ENCODE data around the gene MS4A15.

The MS4A15 gene

GRCh38 chr11:60780774-60781173 is 24.1 kb downstream of the MS4A15 start:
- DNase-seq, result no peak

GRCh38 chr11:60781286-60781980 is 24.8 kb downstream of the MS4A15 start:
- DNase-seq, result no peak

DNA sequence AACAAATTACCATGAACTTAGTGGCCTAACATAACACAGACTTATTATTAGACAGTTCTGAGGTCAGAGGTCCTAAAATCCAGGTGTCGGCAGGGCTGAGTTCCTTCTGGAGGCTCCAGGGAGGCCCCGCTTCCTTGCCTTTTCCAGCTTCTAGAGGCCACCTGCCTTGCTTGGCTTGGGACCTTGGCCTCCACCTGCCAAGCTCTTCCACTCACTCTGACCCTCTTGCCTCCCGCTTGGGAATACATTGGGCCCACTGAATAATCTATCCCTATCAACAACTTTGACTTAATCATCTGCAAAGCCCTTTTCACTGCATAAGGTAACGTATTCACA is 25.3 kb downstream of the MS4A15 start:
- no peak for DNase-seq

- no peak for DNase-seq
Measured at GRCh38 chr11:60782393-60783140, 25.9 kb downstream of the MS4A15 start.

GRCh38 chr11:60783141-60783484 is 26.4 kb downstream of the MS4A15 start:
- DNase-seq, result no peak

GRCh38 chr11:60783911-60784310 is 27.2 kb downstream of the MS4A15 start:
- DNase-seq, result no peak

DNA sequence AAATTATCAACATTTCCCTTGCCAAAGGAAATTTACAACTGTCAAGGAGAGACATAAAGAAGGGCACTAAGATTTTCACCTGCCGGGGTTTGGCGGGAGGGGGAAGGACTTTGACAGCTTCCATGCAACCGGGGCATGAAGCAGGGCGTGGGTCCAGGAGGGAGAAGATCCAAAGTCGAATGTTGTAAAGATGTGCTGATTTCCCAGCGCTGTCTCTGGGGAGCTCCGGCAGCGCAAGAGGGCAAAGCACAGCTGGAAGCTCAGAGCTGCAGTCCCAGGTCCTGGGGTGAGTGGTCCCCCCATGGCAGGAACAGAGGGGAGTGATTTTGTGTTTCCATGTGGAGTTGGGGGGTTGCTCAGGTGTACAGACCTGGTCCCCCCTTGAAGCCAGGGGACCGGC is 28.5 kb downstream of the MS4A15 start, which contains the start of gene MS4A10:
Gene MS4A10 (plus strand): TSS at position 198 of the 400 bp plus-strand sequence. CDS start 5,003 bp downstream, outside the sequence.
- DNase-seq, result no peak

GRCh38 chr11:60785806-60786361 is 29.2 kb downstream of the MS4A15 start:
- no peak for DNase-seq

DNA sequence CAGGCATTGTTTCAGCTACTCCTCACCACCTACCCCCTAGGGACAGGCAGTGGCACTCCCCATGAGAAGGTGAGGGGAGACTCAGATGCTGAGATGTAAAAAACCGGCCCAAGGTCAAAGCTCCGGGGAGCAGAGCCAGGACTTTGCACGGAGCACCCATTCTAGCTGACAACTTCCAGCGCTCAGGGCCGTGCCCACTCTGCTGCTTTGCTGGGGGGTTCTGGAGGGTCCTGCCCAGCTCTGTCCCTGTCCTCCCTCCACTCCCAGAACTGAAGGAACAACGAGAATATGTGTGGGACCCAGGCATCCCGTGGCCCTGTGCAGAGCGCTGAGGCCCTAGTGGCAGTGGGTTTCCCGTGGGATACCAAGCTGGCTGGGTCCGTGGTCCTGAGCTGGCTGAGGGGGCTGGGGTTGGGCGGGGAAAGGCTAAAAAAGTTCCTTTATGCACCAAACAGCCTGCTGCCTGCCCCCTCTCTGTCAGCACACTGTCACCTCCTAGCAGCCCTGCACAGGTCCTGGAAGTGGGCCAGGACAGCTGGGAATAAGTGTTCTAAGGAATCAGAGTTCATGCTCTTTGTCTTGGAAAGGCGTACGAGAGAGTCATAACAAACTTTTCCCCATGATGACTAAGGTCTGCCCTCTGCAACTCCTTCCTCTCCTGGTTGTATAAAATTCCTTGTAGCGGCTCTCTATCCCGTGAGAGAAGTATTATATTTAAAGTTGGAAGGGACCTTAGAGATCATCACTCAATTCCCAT is 30.3 kb downstream of the MS4A15 start:
- no peak for DNase-seq

GRCh38 chr11:60788401-60789125 is 31.9 kb downstream of the MS4A15 start:
- no peak for DNase-seq

DNA sequence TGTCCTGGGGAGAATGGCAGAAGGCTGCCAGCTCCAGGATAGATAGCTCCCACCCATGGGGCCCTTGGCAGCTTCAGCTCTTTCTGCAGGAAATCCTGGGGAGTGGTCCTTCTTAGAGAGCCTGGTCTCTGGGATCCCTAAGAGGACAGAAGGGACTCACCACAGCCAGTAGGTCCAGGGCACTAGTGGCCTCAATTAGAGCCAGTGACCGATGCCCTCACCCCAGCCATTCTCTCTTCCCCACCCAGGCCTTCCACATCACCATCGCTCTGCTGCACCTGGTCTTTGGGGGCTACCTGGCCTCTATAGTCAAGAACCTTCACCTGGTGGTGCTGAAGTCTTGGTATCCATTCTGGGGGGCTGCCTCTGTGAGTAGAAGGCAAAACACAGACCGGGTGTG is 34.1 kb downstream of the MS4A15 start:
- DNase-seq, result no peak

- no peak for DNase-seq
Measured at GRCh38 chr11:60791153-60791933, 34.7 kb downstream of the MS4A15 start.

DNA sequence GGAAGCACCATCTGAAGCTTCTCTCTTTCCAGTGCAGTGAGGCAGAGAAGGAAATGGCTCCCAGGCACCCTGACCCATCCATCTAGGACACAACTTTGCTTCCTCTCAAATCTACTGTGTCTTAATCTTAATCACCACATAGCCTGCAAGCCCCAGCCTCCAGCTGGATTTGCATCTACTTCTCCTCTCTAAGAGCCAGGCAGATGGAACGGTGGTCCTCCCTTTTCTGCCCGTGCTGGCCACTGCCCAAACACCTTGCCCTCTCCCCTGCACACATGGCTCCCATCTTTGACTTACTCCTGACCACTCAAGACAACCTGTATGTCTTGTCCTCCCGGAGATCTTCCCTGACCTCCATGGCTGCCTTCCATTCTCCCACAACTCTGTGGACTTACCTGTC is 35.9 kb downstream of the MS4A15 start:
- DNase-seq, result no peak

DNA sequence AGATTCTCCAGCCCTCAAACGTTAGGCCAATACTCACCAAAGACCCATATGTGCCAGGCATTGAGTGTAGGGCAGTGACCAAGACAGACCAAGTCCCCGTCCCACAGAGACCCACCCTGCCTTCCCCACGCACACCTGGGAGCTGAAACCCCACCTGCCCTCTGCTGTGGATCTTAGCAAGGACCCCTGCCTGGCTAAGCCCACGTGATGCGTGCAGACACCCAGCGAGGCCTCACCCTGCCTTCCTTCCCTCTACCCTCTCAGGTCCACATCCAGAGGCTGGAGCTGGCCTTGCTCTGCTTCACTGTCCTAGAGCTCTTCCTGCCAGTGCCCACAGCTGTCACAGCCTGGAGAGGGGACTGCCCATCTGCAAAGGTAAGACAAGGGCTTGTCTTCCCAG is 38.6 kb downstream of the MS4A15 start:
- no peak for DNase-seq

DNA sequence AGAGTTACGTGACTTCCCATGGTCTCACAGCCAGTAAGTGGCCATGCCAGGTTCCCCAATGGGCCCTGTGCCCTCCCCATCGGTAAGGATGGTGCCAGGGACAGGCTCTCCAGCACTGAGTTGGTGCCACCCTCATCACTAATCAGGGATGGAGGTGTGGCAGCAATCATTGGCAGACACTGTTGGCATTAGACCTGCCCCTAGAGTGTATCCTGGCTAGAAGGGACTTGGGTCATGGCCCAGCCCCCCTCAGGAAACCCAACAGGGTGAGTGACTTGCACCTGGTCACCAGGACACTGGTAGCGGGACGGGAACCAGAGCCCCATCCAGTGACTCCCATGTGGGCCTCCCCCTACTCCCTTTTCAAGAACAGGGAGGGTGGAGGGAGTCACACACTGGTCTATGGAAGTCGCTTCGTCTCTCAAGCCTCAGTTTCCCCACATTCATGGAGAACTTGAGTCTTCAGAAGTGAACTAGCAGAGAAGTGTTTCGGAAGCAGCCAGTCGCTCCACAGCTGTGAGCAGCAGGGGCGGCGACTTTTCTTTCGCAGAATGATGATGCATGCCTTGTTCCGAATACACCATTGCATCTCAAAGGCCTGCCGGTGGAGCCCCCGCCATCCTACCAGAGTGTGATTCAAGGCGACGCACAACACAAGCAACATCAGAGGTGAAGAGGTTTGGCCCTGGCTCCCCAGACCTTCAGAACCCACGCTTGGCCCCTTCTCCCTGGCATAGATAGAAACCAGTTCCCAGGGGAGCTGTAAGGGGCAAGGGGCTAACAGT is 41.4 kb downstream of the MS4A15 start:
- no peak for DNase-seq

DNA sequence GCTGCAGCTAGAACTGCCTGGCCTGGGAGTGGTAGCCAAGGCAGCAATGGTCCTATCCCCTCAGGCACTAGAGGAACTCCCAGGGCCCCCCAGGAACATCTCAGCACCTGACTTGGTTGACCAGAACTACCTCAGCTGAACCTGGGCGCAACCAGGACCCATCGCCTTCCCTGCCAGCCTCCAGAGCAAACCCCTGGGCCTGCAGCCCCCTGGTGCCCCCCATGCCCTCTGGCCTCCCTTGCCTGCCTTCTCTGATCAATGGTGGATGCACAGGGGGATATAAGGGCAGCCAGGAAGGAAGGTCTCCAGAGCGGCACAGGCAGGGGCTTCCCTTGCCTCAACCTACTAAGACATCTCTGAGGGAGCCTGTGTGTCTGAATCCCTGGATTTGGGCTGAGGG is 42.0 kb downstream of the MS4A15 start:
- no peak for DNase-seq

DNA sequence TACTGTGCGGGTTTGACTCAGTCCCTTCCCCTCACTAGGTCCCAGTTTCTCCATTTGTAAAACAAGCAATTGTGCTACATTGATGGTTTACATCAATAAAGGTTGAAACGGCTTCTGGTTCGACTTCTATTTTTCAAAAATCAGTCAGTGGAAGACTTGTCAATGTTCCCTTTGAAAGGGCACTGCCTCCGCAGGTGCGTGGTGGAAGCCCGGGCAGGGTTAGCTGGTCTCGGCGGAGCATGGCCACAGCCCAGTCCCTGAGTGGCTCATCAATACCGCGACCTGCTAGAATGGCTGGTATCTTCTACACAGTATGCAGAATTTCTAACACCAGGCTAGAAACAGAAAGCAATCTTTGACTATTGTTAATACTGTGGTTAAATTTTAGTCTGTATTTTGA is 44.5 kb downstream of the MS4A15 start:
- DNase-seq, result no peak

DNA sequence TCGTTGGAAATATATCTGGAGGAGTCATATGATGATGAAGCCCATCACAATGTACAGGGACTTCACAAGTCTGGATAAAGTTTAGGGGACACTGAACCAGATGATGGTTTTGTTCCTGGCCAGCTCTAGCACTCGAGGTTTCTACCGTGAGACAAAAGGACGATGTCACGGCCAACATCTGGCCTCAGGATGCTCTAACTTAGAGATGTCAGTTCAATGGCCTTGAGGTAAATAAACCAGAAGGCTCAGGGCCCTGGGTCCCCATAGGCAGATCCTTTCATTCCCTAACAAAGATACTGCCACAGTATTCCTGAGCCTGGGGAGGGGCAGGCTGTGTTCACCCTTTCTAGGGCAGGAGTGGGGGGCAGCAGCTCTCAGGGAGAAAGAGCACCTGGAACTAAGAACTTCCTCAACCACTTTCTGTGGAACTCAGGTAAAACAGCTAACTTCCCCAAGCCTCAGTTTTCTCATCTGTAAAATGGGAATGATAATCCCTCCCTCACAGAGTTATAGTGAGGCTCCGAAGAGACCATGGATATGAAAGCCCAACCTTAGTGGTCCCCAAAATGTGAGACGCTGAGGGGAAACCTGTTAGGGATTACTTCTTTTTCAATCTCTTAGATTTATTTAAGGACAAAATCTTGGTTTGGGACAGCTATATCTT is 46.7 kb downstream of the MS4A15 start:
- no peak for DNase-seq

- no peak for DNase-seq
Measured at GRCh38 chr11:60809249-60809648, 52.6 kb downstream of the MS4A15 start.

DNA sequence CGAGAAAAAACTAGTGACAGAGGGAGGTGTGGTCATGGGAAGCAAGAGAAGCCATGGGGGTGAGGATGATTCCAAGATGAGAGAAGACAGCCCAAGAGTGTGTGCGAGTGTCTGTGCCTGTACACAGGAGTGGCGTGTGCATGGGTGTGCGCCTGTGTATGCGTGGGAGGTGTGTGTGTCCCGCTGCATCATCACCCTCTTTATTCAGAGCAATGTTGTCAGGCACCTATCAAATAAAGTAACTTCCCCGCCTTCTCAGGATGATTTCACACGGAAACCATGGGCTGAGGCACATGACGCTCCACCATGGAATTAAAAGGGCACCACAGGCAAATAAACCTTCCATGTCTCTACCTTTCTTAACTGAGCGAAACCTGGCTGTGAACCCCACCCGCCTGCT is 53.0 kb downstream of the MS4A15 start:
- DNase-seq, result no peak

DNA sequence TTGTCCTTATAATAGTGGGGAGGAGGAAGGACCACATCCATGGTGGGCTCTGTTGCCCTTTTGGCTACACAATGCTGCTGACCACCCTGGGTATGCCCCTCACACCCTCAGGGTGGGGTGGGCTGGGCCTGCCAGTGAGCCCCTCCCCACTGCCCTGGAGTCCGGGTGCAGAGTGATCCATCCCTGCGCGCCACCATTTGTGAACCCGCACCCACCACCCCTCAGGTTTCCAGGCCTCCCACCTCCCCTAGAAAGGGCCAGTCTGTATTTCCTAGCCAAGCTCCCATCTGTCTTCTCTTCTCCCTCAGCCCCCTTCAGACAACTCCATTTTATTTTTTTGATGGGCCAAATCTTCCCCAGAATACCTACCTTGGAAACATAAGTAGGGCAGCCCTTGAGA is 53.5 kb downstream of the MS4A15 start:
- no peak for DNase-seq

Measured in GOT3 (cell line).